Measurements from ENCODE around the gene MAD2L2.

MAD2L2 gene

GRCh38 chr1:11652203-11652780 lies 28.7 kb downstream of the MAD2L2 start:
- POLR2A ChIA-PET (ENCODE audit: low non-redundant PET), result no interaction called here
- TF ChIP-seq CTCF (conservative IDR thresholded peaks at IDR 0.05; ENCODE audit: low read depth), result no peak
- DNase-seq (ENCODE audit: low spot score), result no peak
- CTCF ChIA-PET, result interaction anchor here (2.0 to 2.5 kb wide), 2 partner anchors 12 to 67 kb away, joined by 9 to 13 read pairs; partner anchors contain the start of gene FBXO6
- peak overlapping the region; percentile 97 for H3K27ac ChIP-seq

GRCh38 chr1:11651017-11651416 lies 29.9 kb downstream of the MAD2L2 start:
- POLR2A ChIA-PET (ENCODE audit: low non-redundant PET), result no interaction called here
- DNase-seq (ENCODE audit: low spot score), result no peak
- TF ChIP-seq CTCF (conservative IDR thresholded peaks at IDR 0.05; ENCODE audit: low read depth), result no peak
- H3K27ac ChIP-seq, result no peak overlapping the region
- CTCF ChIA-PET, result no interaction called here

GRCh38 chr1:11650331-11650991 lies 30.5 kb downstream of the MAD2L2 start:
- no peak overlapping the region for H3K27ac ChIP-seq
- TF ChIP-seq CTCF (conservative IDR thresholded peaks at IDR 0.05; ENCODE audit: low read depth), result no peak
- ChIA-PET POLR2A (ENCODE audit: low non-redundant PET) (no interaction called here), CTCF (interaction anchor here (0.6 kb wide), 1 partner anchor 10 kb away, joined by 3 read pairs; no protein-coding TSS in a partner anchor)
- no peak for DNase-seq (ENCODE audit: low spot score)

- CTCF ChIA-PET, result interaction anchor here (0.6 kb wide), 1 partner anchor 9 kb away, joined by 3 read pairs; no protein-coding TSS in a partner anchor
- POLR2A ChIA-PET (ENCODE audit: low non-redundant PET), result no interaction called here
- TF ChIP-seq CTCF (conservative IDR thresholded peaks at IDR 0.05; ENCODE audit: low read depth), result no peak
- no peak for DNase-seq (ENCODE audit: low spot score)
- H3K27ac ChIP-seq, result no peak overlapping the region
Measured at GRCh38 chr1:11649624-11650330, 31.2 kb downstream of the MAD2L2 start.

- CTCF ChIA-PET, result no interaction called here
- POLR2A ChIA-PET (ENCODE audit: low non-redundant PET), result interaction anchor here (0.6 kb wide), 1 partner anchor 52 kb away, joined by 7 read pairs; no protein-coding TSS in a partner anchor
- H3K27ac ChIP-seq, result no peak overlapping the region
- no peak for DNase-seq (ENCODE audit: low spot score)
- TF ChIP-seq CTCF (conservative IDR thresholded peaks at IDR 0.05; ENCODE audit: low read depth), result no peak
Measured at GRCh38 chr1:11649237-11649623, 31.7 kb downstream of the MAD2L2 start.

GRCh38 chr1:11648732-11649158 lies 32.2 kb downstream of the MAD2L2 start:
- H3K27ac ChIP-seq, result no peak overlapping the region
- ChIA-PET CTCF (interaction anchor here (0.7 kb wide), 1 partner anchor 787 kb away, joined by 3 read pairs; no protein-coding TSS in a partner anchor), POLR2A (ENCODE audit: low non-redundant PET) (interaction anchor here (0.6 kb wide), 1 partner anchor 53 kb away, joined by 7 read pairs; no protein-coding TSS in a partner anchor)
- DNase-seq (ENCODE audit: low spot score), result peak; percentile 21
- no peak for TF ChIP-seq CTCF (conservative IDR thresholded peaks at IDR 0.05; ENCODE audit: low read depth)

Data from RWPE1 (cell line).